HepG2 (cell line): ENCODE results near the gene CFAP54. TPM values are rescaled to one million over a fixed set of nuclear protein-coding genes. Genes with fewer than 3 reads are reported as not detected.

ENCODE experiments used
- ATAC-seq: fragments of 200-7000 bp; cut with Tn5 transposase; 3 replicates; pipeline ENCODE4 v1.9.1; 2020; ENCODE audit warnings: mild to moderate bottlenecking, moderate library complexity
- BruUV-seq: library from RNA; stranded (reverse); fragments of 400-500 nt; replicated peaks from 2 replicates; lab custom pipeline; 2021; lab: Mats Ljungman, UMichigan
- CTCF ChIA-PET: fragments of 300-600 bp; formaldehyde crosslinking; extraction: SDS; loops from one replicate; lab custom pipeline; 2021; ENCODE audit warnings: low total read pairs, inconsistent platforms, low intra/inter-chr PET ratio; lab: Yijun Ruan, JAX
- POLR2A ChIA-PET: fragments of 350-600 bp; sonication (Branson Sonifier 250); formaldehyde crosslinking; loops from one replicate; lab custom pipeline; 2020; ENCODE audit warnings: antibody characterized with exemption, inconsistent platforms; lab: Yijun Ruan, JAX
- DNase-seq: peaks from one replicate; pipeline ENCODE4 v3.0.0-alpha.2; 2015; ENCODE audit warnings: low spot score
- FAIRE-seq: peaks from 3 replicates; lab custom pipeline; 2011; peaks lifted over from hg19 to GRCh38; lab: Jason Lieb, UNC
- H2AFZ ChIP-seq: one replicate; pipeline ENCODE4 v1.6.1; 2011; ENCODE audit warnings: low read length, inconsistent platforms
- H3K27ac ChIP-seq: fragments of 300-600 bp; 3 replicates; pipeline ENCODE4 v1.8.0; 2011; ENCODE audit warnings: mixed run types, mild to moderate bottlenecking, mixed read lengths, low read length, inconsistent platforms; ENCODE audit not compliant: insufficient read depth; ENCODE audit errors: extremely low read length
- H3K27me3 ChIP-seq, 2 experiments: fragments of 200-600 bp in 1 of 2; 2 replicates in 1 of 2; 3 replicates in 1 of 2; pipeline versions ENCODE4 v1.6.0 to v1.8.0; 2011; ENCODE audit warnings: low read length in 2 of 2, mild to moderate bottlenecking in 2 of 2, moderate library complexity in 2 of 2, inconsistent platforms in 1 of 2; ENCODE audit not compliant: insufficient read depth in 2 of 2, control insufficient read depth in 1 of 2
- H3K36me3 ChIP-seq, 2 experiments: fragments of 200-600 bp in 1 of 2; replicated peaks in 1 of 2; 2 replicates in 1 of 2; 3 replicates in 1 of 2; pipeline versions ENCODE4 v1.5.1 to v1.8.0; 2011; ENCODE audit warnings: low read length in 2 of 2, inconsistent platforms in 1 of 2; ENCODE audit not compliant: insufficient read depth in 2 of 2, control insufficient read depth in 1 of 2
- H3K4me1 ChIP-seq: 2 replicates; pipeline ENCODE4 v1.5.1; 2012; ENCODE audit warnings: low read length, inconsistent platforms; ENCODE audit not compliant: insufficient read depth
- H3K4me2 ChIP-seq: 2 replicates; pipeline ENCODE4 v1.6.0; 2011; ENCODE audit warnings: low read depth, low read length, inconsistent platforms
- H3K4me3 ChIP-seq, 3 experiments: fragments of 200-600 bp in 1 of 3; sonication (generic), shearing (Covaris generic) in 1 of 3; replicated peaks in 1 of 3; 2 replicates each; pipeline ENCODE4 v1.5.1; 2011 to 2016; ENCODE audit warnings: low read length in 3 of 3, inconsistent platforms in 2 of 3, low read depth in 2 of 3, mild to moderate bottlenecking in 2 of 3, control low read depth in 1 of 3, mixed read lengths in 1 of 3; ENCODE audit not compliant: insufficient read depth in 1 of 3
- H3K79me2 ChIP-seq: one replicate; pipeline ENCODE4 v1.6.1; 2011; ENCODE audit warnings: low read length, inconsistent platforms; ENCODE audit not compliant: insufficient read depth
- H3K9ac ChIP-seq: 2 replicates; pipeline ENCODE4 v1.6.0; 2011; ENCODE audit warnings: mild to moderate bottlenecking, low read depth, low read length, inconsistent platforms; ENCODE audit not compliant: insufficient read depth
- H3K9me3 ChIP-seq: 2 replicates; pipeline ENCODE4 v1.5.1; 2012; ENCODE audit warnings: mild to moderate bottlenecking, low read length
- H4K20me1 ChIP-seq: 2 replicates; pipeline ENCODE4 v1.6.0; 2011; ENCODE audit warnings: inconsistent platforms, mild to moderate bottlenecking, low read length, moderate library complexity; ENCODE audit not compliant: insufficient read depth
- GRHL1 ChIP-seq: sonication (generic); formaldehyde crosslinking; conservative IDR thresholded peaks from 2 replicates; pipeline ENCODE4 v1.8.0; 2022; ENCODE audit warnings: missing genetic modification reagents
- NFE2L1 ChIP-seq: sonication (generic); formaldehyde crosslinking; IDR thresholded peaks from 2 replicates; pipeline ENCODE4 v1.4.0; 2020; ENCODE audit warnings: missing genetic modification reagents, mild to moderate bottlenecking, borderline replicate concordance
- NPAS2 ChIP-seq: sonication (generic); formaldehyde crosslinking; IDR thresholded peaks from 2 replicates; pipeline ENCODE4 v1.8.0; 2022; ENCODE audit warnings: mild to moderate bottlenecking, missing genetic modification reagents, borderline replicate concordance
- PHF8 ChIP-seq: sonication (generic); formaldehyde crosslinking; IDR thresholded peaks from 2 replicates; pipeline ENCODE4 v1.5.0; 2020; ENCODE audit warnings: missing genetic modification reagents
- PLSCR1 ChIP-seq: sonication (generic); formaldehyde crosslinking; IDR thresholded peaks from 2 replicates; pipeline ENCODE4 v1.5.0; 2020; ENCODE audit warnings: missing genetic modification reagents, mild to moderate bottlenecking, borderline replicate concordance
- RBFOX2 ChIP-seq: fragments of 200-400 bp; formaldehyde crosslinking; IDR thresholded peaks from 2 replicates; pipeline ENCODE4 v1.6.1; 2017; ENCODE audit warnings: low read depth, mild to moderate bottlenecking, low read length
- REXO4 ChIP-seq: sonication (generic); formaldehyde crosslinking; IDR thresholded peaks from 2 replicates; pipeline ENCODE4 v1.8.0; 2022; ENCODE audit warnings: missing genetic modification reagents, mild to moderate bottlenecking, borderline replicate concordance
- RFXAP ChIP-seq: sonication (generic); formaldehyde crosslinking; IDR thresholded peaks from 2 replicates; pipeline ENCODE4 v1.4.0; 2020; ENCODE audit warnings: missing genetic modification reagents, borderline replicate concordance
- SP140L ChIP-seq: sonication (generic); formaldehyde crosslinking; IDR thresholded peaks from 2 replicates; pipeline ENCODE4 v1.4.0; 2020; ENCODE audit warnings: missing genetic modification reagents, borderline replicate concordance
- SPEN ChIP-seq: sonication (generic); formaldehyde crosslinking; IDR thresholded peaks from 2 replicates; pipeline ENCODE4 v1.5.1; 2020; ENCODE audit warnings: low read depth, mild to moderate bottlenecking, missing genetic modification reagents
- ZNF234 ChIP-seq: sonication (generic); formaldehyde crosslinking; conservative IDR thresholded peaks from 2 replicates; pipeline ENCODE4 v1.5.1; 2020; ENCODE audit warnings: mild to moderate bottlenecking, missing genetic modification reagents
- ZNF607 ChIP-seq: sonication (generic); formaldehyde crosslinking; IDR thresholded peaks from 2 replicates; pipeline ENCODE4 v1.5.1; 2020; ENCODE audit warnings: missing genetic modification reagents, mild to moderate bottlenecking, borderline replicate concordance
- ZNF773 ChIP-seq: sonication (generic); formaldehyde crosslinking; IDR thresholded peaks from 2 replicates; pipeline ENCODE4 v1.4.0; 2020; ENCODE audit warnings: missing genetic modification reagents, borderline replicate concordance
- ZNF839 ChIP-seq: sonication (generic); formaldehyde crosslinking; IDR thresholded peaks from 2 replicates; pipeline ENCODE4 v1.4.0; 2020; ENCODE audit warnings: missing genetic modification reagents, mild to moderate bottlenecking, borderline replicate concordance
- WGBS: methylation state at CpG from one replicate; pipeline ENCODE4 v1.1.6; 2017; ENCODE audit warnings: low lambda C conversion rate; 5-methylcytosine and 5-hydroxymethylcytosine counted together
- in situ Hi-C: cut with HindIII; loops from 2 replicates; pipeline ENCODE4 v1.10.0; 2017; ENCODE audit warnings: low pct_unique_long_range_greater_than_20kb; ENCODE audit not compliant: extremely low pct_ligation_motif_present
- intact Hi-C: fragments of 100-400 bp; cut with micrococcal nuclease; formaldehyde crosslinking; loops from one replicate; pipeline ENCODE4 v1.10.0; 2022; ENCODE audit not compliant: unreplicated experiment
- polyA plus RNA-seq, 8 experiments: library from polyadenylated mRNA; depleted of rRNA in 3 of 8; stranded (reverse) in 7 of 8; unstranded in 1 of 8; fragments of >200 nt; fragmentation: Illumina TruSeq in 4 of 8; extraction: Trizol in 4 of 8; gene quantifications; 2 replicates each; pipeline versions ENCODE4 v1.2.1 to v1.2.3, GENCODE V29; 2011 to 2016; ENCODE audit warnings: low read depth in 4 of 8, missing spikeins in 1 of 8, mixed read lengths in 1 of 8; ENCODE audit not compliant: insufficient read depth in 1 of 8
- total RNA-seq, 5 experiments: library from RNA; depleted of rRNA; stranded (reverse); fragments of >200 nt; fragmentation: Illumina TruSeq; extraction: Trizol; gene quantifications; 2 replicates each; pipeline ENCODE4 v1.2.3, GENCODE V29; 2016; ENCODE audit warnings: low read depth in 1 of 5
- TF ChIP-seq, protein P1 (sequence below): sonication (generic); formaldehyde crosslinking; IDR thresholded peaks from 2 replicates; pipeline ENCODE4 v1.8.0; 2022; ENCODE audit warnings: mild to moderate bottlenecking, missing genetic modification reagents; ENCODE audit not compliant: insufficient replicate concordance

The CFAP54 gene
- total and polyA plus RNA-seq, 2 of the 13 experiments (the other 11 are each of a cell fraction or from before 2014, with no cell fraction given): not detected

GRCh38 chr12:96698521-96698920 lies 209.1 kb downstream of the CFAP54 start:
- CTCF ChIA-PET: no interaction called here
- no peak overlapping the region for H3K4me3 ChIP-seq
- peak; percentile 46; the same call in 2 of the 3 replicates for ATAC-seq
- POLR2A ChIA-PET: no interaction called here
- no peaks in the 10 kb centered on the region for H3K27me3 ChIP-seq
- H3K27ac ChIP-seq: no peak overlapping the region
- DNase-seq: peak; percentile 6
- no peak overlapping the region for H2AFZ ChIP-seq
- peak overlapping the region; percentile 5; the same call in 1 of the 2 replicates for H3K4me2 ChIP-seq
- intact Hi-C loops: no loop called here
- no peaks in the 10 kb centered on the region for H3K4me1 ChIP-seq
- no TSS peak for BruUV-seq
- in situ Hi-C loops: no loop called here
- H3K36me3 ChIP-seq: no peaks in the 10 kb centered on the region
- no peaks in the 10 kb centered on the region for H3K9me3 ChIP-seq
- WGBS: 19% methylated on average over 5 of the region's 5 CpGs
- FAIRE-seq: no peak
- H3K79me2 ChIP-seq: no peaks in the 10 kb centered on the region
- no peak overlapping the region for H3K9ac ChIP-seq
- no peak for TF ChIP-seq GRHL1 (CRISPR knock-in tag)
- no peak for TF ChIP-seq RFXAP (CRISPR knock-in tag)
- no peak for TF ChIP-seq SP140L (CRISPR knock-in tag)
- no peaks in the 10 kb centered on the region for H4K20me1 ChIP-seq

DNA sequence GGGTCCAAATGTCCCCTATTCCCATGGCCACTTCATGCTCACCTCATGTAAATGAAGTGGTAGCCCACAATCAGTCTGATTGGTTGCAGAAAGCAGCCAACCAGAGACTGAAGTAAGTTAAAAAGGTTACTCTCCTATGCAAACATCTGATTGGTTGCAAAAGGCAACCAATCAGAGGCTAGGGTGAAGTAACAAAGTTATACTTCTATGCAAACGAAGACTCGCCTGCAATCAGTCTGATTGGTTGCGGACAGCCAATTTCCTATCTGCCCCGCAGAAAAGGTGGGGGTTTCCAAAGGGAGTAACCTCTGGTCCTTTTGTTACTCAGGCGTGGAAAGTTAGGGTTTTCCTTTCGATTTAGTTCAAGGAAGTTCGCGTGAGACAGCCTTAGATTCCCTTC lies 209.6 kb downstream of the CFAP54 start:
- ATAC-seq: no peak
- Histone ChIP-seq H3K27ac (no peak overlapping the region), H3K9me3 (no peaks in the 10 kb centered on the region), H4K20me1 (no peaks in the 10 kb centered on the region), H3K4me1 (no peaks in the 10 kb centered on the region), H3K27me3 (no peaks in the 10 kb centered on the region), H3K79me2 (no peaks in the 10 kb centered on the region), H3K36me3 (no peaks in the 10 kb centered on the region), H2AFZ (no peak overlapping the region), H3K4me3 (no peak overlapping the region), H3K4me2 (peak overlapping the region; percentile 5; the same call in 1 of the 2 replicates), H3K9ac (no peak overlapping the region)
- POLR2A ChIA-PET: no interaction called here
- 58% methylated on average over 8 of the region's 8 CpGs for WGBS
- intact Hi-C loops (no loop called here), in situ Hi-C loops (no loop called here)
- CTCF ChIA-PET: no interaction called here
- BruUV-seq: no TSS peak
- FAIRE-seq: no peak
- no peak for DNase-seq
- no peak for TF ChIP-seq NPAS2 (CRISPR knock-in tag)
- TF ChIP-seq NFE2L1: no peak
- no peak for TF ChIP-seq ZNF839 (CRISPR knock-in tag)
- TF ChIP-seq SPEN: no peak
- TF ChIP-seq PHF8: no peak
- no peak for TF ChIP-seq ZNF607 (CRISPR knock-in tag)
- TF ChIP-seq RBFOX2: no peak
- no peak for TF ChIP-seq REXO4 (CRISPR knock-in tag)
- no peak for TF ChIP-seq ZNF234 (CRISPR knock-in tag)
- TF ChIP-seq ZNF773 (CRISPR knock-in tag): no peak
- TF ChIP-seq PLSCR1 (CRISPR knock-in tag): no peak
- TF ChIP-seq, protein P1, sequence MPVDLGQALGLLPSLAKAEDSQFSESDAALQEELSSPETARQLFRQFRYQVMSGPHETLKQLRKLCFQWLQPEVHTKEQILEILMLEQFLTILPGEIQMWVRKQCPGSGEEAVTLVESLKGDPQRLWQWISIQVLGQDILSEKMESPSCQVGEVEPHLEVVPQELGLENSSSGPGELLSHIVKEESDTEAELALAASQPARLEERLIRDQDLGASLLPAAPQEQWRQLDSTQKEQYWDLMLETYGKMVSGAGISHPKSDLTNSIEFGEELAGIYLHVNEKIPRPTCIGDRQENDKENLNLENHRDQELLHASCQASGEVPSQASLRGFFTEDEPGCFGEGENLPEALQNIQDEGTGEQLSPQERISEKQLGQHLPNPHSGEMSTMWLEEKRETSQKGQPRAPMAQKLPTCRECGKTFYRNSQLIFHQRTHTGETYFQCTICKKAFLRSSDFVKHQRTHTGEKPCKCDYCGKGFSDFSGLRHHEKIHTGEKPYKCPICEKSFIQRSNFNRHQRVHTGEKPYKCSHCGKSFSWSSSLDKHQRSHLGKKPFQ (CRISPR knock-in tag): no peak
